Right lobe of liver (tissue), 4 donors: ENCODE measurements around the gene PSMD10.

Experiments used
- CTCF ChIP-seq, 4 donors: fragments of 200-600 bp in 3 of 4; fragments of 450-650 bp in 1 of 4; IDR thresholded peaks; one replicate each; pipeline versions ENCODE4 v1.5.1 to v1.8.0; 2016 to 2022; ENCODE audit warnings: antibody characterized with exemption in 4 of 4, mild to moderate bottlenecking in 2 of 4
- POLR2A ChIP-seq: fragments of 450-650 bp; IDR thresholded peaks from one replicate; pipeline ENCODE4 v1.6.1; 2017; ENCODE audit warnings: antibody characterized with exemption, mild to moderate bottlenecking
- donor health status: DM: no; HTN: no; CAD: no.
- donor health status: DM: no; HTN: no; CAD: no.
- donor health status: DM: no; HTN: yes; CAD: no.

DNA sequence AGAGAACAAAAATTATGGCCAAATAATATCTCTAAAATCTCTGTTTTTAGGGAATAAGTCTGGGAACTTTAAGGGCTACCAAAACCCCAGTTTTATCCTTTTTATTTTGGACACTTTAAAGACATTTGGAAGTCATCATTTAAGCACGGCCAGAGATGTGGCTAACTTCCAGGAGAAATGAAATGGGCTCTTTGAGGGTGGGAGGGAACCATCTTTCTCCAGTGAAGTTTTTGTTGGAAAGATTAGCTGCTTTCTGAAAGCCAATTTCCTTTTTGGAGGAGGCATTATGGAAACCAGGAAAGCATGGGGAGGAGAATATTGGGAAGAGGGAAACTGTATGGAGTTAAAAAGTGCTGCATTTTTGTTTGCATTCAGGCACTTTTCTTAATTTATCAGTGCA is 41.7 kb downstream of the PSMD10 start:
- TF ChIP-seq POLR2A (no peak), CTCF (IDR thresholded peaks at IDR 0.05) (no peak)
